OCI-LY7 (cell line): ENCODE results near the gene BAIAP2. TPM values are rescaled to one million over a fixed set of nuclear protein-coding genes. Genes with fewer than 3 reads are reported as not detected.
"Not testable (repeated sequence)": the region's sequence is repeated elsewhere in the genome, so short reads cannot be mapped to it uniquely, and the experiment has no call there.

Source experiments
- BruUV-seq: library from RNA; stranded (reverse); fragments of 400-500 nt; replicated peaks from 2 replicates; lab custom pipeline; 2021; lab: Mats Ljungman, UMichigan
- CTCF ChIA-PET: fragments of 300-600 bp; sonication (Branson Sonifier 250); formaldehyde crosslinking; loops from one replicate; lab custom pipeline; 2022; ENCODE audit warnings: antibody characterized with exemption; ENCODE audit not compliant: unreplicated experiment; lab: Charles Lee
- POLR2A ChIA-PET: fragments of 300-600 bp; sonication (Branson Sonifier 250); formaldehyde crosslinking; loops from one replicate; lab custom pipeline; 2022; ENCODE audit warnings: antibody characterized with exemption; lab: Charles Lee
- DNase-seq: peaks from one replicate; pipeline ENCODE4 v3.0.0-alpha.2; 2015; ENCODE audit warnings: low spot score
- H2AFZ ChIP-seq: fragments of 200-600 bp; sonication (generic), shearing (Covaris generic); 2 replicates; pipeline ENCODE4 v1.6.1; 2014; ENCODE audit warnings: mild to moderate bottlenecking, antibody characterized with exemption, low read length, moderate library complexity
- H3K27ac ChIP-seq: fragments of 200-600 bp; sonication (generic); 2 replicates; pipeline ENCODE4 v1.5.1; 2014; ENCODE audit warnings: mixed run types, low read depth, mild to moderate bottlenecking, moderate library complexity, low read length, inconsistent platforms; ENCODE audit not compliant: poor library complexity, severe bottlenecking
- H3K36me3 ChIP-seq: fragments of 200-600 bp; sonication (generic); 2 replicates; pipeline ENCODE4 v1.6.1; 2014; ENCODE audit warnings: mild to moderate bottlenecking, antibody characterized with exemption, low read length, moderate library complexity, mixed read lengths; ENCODE audit not compliant: insufficient read depth
- H3K4me1 ChIP-seq: fragments of 200-600 bp; sonication (generic); 2 replicates; pipeline ENCODE4 v1.5.1; 2014; ENCODE audit warnings: mild to moderate bottlenecking, low read length; ENCODE audit not compliant: insufficient read depth, poor library complexity, severe bottlenecking
- H3K4me2 ChIP-seq: fragments of 200-600 bp; sonication (generic); 2 replicates; pipeline ENCODE4 v1.6.1; 2014; ENCODE audit warnings: mild to moderate bottlenecking, low read length
- H3K4me3 ChIP-seq: fragments of 200-600 bp; sonication (generic); 2 replicates; pipeline ENCODE4 v1.5.1; 2014; ENCODE audit warnings: mild to moderate bottlenecking, low read depth, low read length; ENCODE audit not compliant: poor library complexity, severe bottlenecking
- H3K79me2 ChIP-seq: fragments of 200-600 bp; sonication (generic); 2 replicates; pipeline ENCODE4 v1.6.1; 2016; ENCODE audit warnings: low read depth, mild to moderate bottlenecking, low read length, moderate library complexity, mixed read lengths; ENCODE audit not compliant: insufficient read depth
- H3K9me2 ChIP-seq: fragments of 200-600 bp; sonication (generic); 2 replicates; pipeline ENCODE4 v1.6.1; 2016; ENCODE audit warnings: mild to moderate bottlenecking, low read length, mixed read lengths; ENCODE audit not compliant: insufficient read depth
- H3K9me3 ChIP-seq: fragments of 200-600 bp; sonication (generic); 2 replicates; pipeline ENCODE4 v1.6.1; 2014; ENCODE audit warnings: mild to moderate bottlenecking, mixed run types, low read length, mixed read lengths
- H4K20me1 ChIP-seq: fragments of 200-600 bp; sonication (generic); 2 replicates; pipeline ENCODE4 v1.6.1; 2014; ENCODE audit warnings: mild to moderate bottlenecking, antibody characterized with exemption, low read length, moderate library complexity, mixed read lengths; ENCODE audit not compliant: insufficient read depth
- EZH2phosphoT487 ChIP-seq: fragments of 200-600 bp; sonication (generic); IDR thresholded peaks from 2 replicates; pipeline ENCODE4 v1.6.1; 2018; ENCODE audit warnings: low read depth, borderline replicate concordance, mild to moderate bottlenecking, mixed run types, antibody characterized with exemption, low read length, moderate library complexity, mixed read lengths
- intact Hi-C: fragments of 100-400 bp; cut with micrococcal nuclease; formaldehyde crosslinking; loops from one replicate; pipeline ENCODE4 v1.10.0; 2022; ENCODE audit not compliant: unreplicated experiment
- total RNA-seq, 2 experiments: library from RNA; depleted of rRNA in 1 of 2; stranded (reverse); fragments of >200 nt in 1 of 2; shearing (Covaris generic) in 1 of 2; gene quantifications; 2 replicates each; pipeline ENCODE4 v1.2.3, GENCODE V29; 2014 to 2022
- TF ChIP-seq, protein P1 (sequence below): fragments of 200-600 bp; sonication (generic); conservative IDR thresholded peaks from 2 replicates; pipeline ENCODE4 v1.5.1; 2014; ENCODE audit warnings: mild to moderate bottlenecking, antibody characterized with exemption, low read length, moderate library complexity, mixed read lengths

BAIAP2 gene
- total RNA-seq, 2 experiments from 2014 or later: 2.1 to 2.3 TPM

- TF ChIP-seq, protein P1, sequence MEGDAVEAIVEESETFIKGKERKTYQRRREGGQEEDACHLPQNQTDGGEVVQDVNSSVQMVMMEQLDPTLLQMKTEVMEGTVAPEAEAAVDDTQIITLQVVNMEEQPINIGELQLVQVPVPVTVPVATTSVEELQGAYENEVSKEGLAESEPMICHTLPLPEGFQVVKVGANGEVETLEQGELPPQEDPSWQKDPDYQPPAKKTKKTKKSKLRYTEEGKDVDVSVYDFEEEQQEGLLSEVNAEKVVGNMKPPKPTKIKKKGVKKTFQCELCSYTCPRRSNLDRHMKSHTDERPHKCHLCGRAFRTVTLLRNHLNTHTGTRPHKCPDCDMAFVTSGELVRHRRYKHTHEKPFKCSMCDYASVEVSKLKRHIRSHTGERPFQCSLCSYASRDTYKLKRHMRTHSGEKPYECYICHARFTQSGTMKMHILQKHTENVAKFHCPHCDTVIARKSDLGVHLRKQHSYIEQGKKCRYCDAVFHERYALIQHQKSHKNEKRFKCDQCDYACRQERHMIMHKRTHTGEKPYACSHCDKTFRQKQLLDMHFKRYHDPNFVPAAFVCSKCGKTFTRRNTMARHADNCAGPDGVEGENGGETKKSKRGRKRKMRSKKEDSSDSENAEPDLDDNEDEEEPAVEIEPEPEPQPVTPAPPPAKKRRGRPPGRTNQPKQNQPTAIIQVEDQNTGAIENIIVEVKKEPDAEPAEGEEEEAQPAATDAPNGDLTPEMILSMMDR: no peak
- TF ChIP-seq EZH2phosphoT487: no peak
- no peaks in the 10 kb centered on the region for H3K36me3 ChIP-seq
- POLR2A ChIA-PET: no interaction called here
- intact Hi-C loops: no loop called here
- H2AFZ ChIP-seq: no peak overlapping the region
- BruUV-seq: no TSS peak
- no peak for DNase-seq
- CTCF ChIA-PET: no interaction called here
- peaks cover 16% of the 10 kb centered on the region for H3K9me3 ChIP-seq
- H3K4me1 ChIP-seq: no peaks in the 10 kb centered on the region
- H4K20me1 ChIP-seq: no peaks in the 10 kb centered on the region
- no peak overlapping the region for H3K4me3 ChIP-seq
- H3K79me2 ChIP-seq: no peaks in the 10 kb centered on the region
- no peaks in the 10 kb centered on the region for H3K9me2 ChIP-seq
- H3K27ac ChIP-seq: no peak overlapping the region
- no peak overlapping the region for H3K4me2 ChIP-seq
Observed at GRCh38 chr17:81013642-81014041, 21.3 kb upstream of the BAIAP2 start.

GRCh38 chr17:81015136-81015535 lies 19.8 kb upstream of the BAIAP2 start:
- DNase-seq: no peak
- Histone ChIP-seq H3K79me2 (no peaks in the 10 kb centered on the region), H3K4me2 (no peak overlapping the region), H3K9me2 (no peaks in the 10 kb centered on the region), H2AFZ (no peak overlapping the region), H4K20me1 (no peaks in the 10 kb centered on the region), H3K9me3 (peaks cover 16% of the 10 kb centered on the region), H3K4me3 (no peak overlapping the region), H3K36me3 (no peaks in the 10 kb centered on the region), H3K27ac (no peak overlapping the region), H3K4me1 (no peaks in the 10 kb centered on the region)
- ChIA-PET CTCF (no interaction called here), POLR2A (interaction anchor here (0.7 to 0.8 kb wide), 2 partner anchors 39 to 1635 kb away, joined by 3 to 4 read pairs; no protein-coding TSS in a partner anchor)
- no TSS peak for BruUV-seq
- TF ChIP-seq, protein P1: no peak
- TF ChIP-seq EZH2phosphoT487: no peak
- intact Hi-C loops: no loop called here

DNA sequence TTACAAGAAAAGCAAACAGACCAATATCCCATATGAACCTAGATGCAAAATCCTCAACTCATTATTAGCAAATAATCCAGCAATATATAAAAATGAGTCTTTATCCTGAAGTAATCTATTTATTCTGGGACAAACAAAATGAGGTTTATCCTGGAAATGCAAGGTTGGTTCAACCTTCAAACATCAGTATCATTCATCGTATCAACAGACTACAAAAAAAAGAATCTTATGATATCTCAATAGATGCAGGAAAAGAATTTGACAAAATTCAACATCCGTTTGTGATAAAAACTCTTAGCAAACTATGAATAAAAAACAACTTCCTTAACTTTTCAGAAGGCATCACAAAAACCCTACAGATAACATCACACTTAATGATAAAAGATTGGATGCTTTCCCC lies 18.4 kb upstream of the BAIAP2 start:
- intact Hi-C loops: no loop called here
- TF ChIP-seq EZH2phosphoT487: no peak
- TF ChIP-seq, protein P1: no peak
- CTCF ChIA-PET: no interaction called here
- no peak for DNase-seq
- no peak overlapping the region for H3K4me2 ChIP-seq
- no peak overlapping the region for H3K4me3 ChIP-seq
- H2AFZ ChIP-seq: no peak overlapping the region
- H3K9me2 ChIP-seq: no peaks in the 10 kb centered on the region
- H3K36me3 ChIP-seq: no peaks in the 10 kb centered on the region
- POLR2A ChIA-PET: no interaction called here
- H3K79me2 ChIP-seq: no peaks in the 10 kb centered on the region
- no peak overlapping the region for H3K27ac ChIP-seq
- no peaks in the 10 kb centered on the region for H3K4me1 ChIP-seq
- H3K9me3 ChIP-seq: peaks cover 6% of the 10 kb centered on the region
- BruUV-seq: no TSS peak
- no peaks in the 10 kb centered on the region for H4K20me1 ChIP-seq

DNA sequence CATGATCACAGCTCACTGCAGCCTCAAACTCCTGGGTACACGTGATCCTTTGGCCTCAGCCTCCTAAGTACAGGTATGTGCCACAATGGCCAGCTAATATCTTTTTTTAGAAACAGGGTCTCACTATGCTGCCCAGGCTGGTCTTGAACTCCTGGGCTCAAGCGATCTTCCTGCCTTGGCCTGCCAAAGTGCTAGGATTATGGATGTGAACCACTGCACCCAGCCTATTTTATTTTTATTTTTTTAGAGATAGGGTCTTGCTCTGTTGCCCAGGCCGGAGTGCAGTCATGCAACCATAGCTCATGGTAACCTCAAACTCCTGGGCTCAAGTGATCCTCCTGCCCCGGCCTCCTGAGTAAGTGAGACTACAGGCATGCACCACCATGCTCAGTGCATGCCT lies 17.6 kb upstream of the BAIAP2 start:
- CTCF ChIA-PET, DNase-seq, H3K27ac ChIP-seq, POLR2A ChIA-PET, H4K20me1 ChIP-seq, H3K4me1 ChIP-seq, BruUV-seq, H3K9me2 ChIP-seq, intact Hi-C loops, H3K9me3 ChIP-seq, H2AFZ ChIP-seq, H3K79me2 ChIP-seq, H3K4me2 ChIP-seq, H3K36me3 ChIP-seq, H3K4me3 ChIP-seq: not testable (repeated sequence)
